ENCODE results near the gene CBFB.

- TF ChIP-seq CTCF (IDR thresholded peaks at IDR 0.05) (no peak), POLR2A (IDR thresholded peaks at IDR 0.05) (no peak), POLR2AphosphoS5 (IDR thresholded peaks at IDR 0.05) (no peak), EP300 (IDR thresholded peaks at IDR 0.05) (no peak)
Measured at GRCh38 chr16:67035364-67035763, 6.4 kb downstream of the CBFB start.

Measured in suprapubic skin (tissue), 4 donors.